HUDEP-2 (cell line): ENCODE measurements around the gene RPL36.

Experiments
- DNase-seq, 76 experiments: peaks; one replicate each; lab custom pipeline; 2025; ENCODE audit not compliant: unreplicated experiment in 76 of 76; lab: John Stamatoyannopoulos, UW

The RPL36 gene

DNA sequence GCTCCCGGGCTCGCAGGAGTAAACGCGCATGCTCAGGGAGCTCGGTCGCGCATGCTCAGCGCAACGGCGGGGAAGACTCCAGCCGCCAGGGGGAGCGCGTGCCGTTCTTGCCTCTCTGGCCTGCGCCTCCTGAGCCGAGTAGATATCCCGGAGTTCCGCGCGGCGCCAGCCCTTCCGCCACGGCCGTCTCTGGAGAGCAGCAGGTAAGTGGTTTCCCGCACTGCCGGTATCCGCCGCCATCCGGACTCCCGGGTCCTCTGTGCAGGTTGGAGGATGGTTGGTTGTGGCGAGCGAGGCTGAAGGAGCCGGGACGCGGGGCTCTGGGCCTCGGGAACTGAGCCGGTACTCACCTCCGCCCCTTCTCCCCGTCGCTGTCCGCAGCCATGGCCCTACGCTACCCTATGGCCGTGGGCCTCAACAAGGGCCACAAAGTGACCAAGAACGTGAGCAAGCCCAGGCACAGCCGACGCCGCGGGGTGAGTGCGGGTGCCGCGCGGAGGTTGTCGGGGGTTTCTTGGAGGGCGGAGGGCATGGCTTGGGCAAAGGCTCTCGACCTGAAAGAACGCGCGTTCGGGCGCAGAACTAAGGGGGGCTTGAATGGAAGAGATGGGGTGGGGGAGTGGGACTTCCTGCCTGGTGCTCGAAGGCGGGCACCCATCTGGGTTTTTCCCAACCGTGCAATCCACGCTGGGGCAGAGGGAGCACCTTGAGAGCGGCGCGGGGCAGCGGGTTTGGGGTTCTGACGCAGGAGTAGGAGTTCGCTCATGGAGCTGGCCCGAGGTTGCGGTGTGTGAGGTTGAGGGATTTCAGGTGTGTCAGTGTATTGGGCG lies at the start of gene RPL36:
TSS of gene RPL36 (plus strand) at position 171 of the 830 bp plus-strand sequence. CDS start at position 384, 213 bp downstream.
- DNase-seq: peak; percentile 72 to 100 (median 99)

DNA sequence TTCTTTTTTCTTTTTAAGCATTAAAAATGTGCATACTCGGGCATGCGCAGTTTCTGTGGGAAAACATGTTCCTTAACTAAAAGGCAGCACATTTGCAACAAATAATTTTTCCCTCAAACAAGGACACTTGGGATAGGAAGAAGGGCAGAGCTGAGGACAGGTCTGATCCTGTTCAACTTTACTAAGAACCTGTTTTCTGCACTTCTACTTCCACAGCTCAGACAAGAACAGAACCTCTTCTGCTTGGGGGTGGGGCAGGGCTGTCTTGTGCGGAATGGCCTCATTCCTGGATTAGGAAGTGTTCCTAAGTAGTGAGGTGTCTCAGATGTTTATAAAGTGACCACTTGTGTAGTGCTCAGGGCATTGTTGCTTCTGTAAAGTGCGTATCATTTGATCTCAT lies 48.9 kb upstream of the RPL36 start:
- no peak for DNase-seq

DNA sequence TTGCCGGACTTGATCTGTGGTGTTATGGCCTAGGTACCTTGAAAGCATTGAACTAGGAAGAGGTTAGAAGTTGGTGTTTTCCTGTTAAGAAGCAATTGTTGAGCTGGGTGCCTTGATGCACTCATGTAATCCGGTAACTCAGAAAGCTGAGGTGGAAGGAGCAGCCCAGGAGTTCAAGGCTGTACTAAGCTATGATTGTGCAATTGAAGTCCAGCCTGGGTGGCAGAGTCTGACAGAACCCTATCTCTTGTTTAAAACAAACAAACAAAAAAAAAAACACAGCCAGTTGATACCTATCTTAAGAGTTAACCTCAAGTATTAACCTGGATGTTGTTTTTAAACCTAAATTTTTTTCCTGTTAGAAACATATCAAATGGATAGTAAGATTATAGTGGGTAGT lies 47.9 kb upstream of the RPL36 start:
- DNase-seq: no peak

DNA sequence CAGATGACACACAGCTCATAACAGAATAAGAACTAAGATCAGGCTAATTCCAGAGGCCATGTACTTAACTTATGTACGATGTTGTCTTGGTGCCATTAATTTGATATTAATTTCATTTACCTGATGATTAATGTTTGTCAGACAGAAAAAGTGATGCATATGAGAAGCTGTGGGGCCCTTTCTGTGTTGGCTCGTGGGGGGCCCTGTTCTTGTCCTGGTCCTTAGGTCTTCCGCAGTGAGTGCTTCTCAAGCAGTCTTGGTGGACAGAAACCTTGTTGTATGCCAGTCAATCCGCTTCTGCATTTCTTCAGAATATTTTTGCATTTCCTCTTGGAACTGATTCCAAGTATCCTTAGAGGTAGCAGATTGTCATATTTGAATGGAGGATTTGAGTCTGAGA lies 47.0 kb upstream of the RPL36 start:
- no peak for DNase-seq

DNA sequence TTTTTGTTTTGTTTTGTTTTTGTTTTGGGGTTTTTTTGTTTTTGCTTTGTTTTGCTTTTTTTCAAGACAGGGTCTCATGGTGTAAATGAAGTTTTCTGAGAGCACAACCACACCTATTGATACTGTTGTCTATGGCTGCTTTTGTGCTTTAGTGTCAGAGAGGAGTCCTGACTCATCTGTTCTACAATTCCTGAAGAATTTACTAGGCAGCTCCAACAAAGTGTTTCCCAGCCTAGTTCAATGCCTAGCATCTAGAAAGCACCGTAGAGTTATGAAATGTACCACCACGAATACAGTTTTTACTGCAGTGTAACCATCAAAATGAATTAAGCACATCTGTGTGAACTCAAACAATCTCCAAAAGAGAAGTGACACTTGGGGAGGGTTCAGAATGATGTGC lies 46.1 kb upstream of the RPL36 start:
- no peak for DNase-seq

DNA sequence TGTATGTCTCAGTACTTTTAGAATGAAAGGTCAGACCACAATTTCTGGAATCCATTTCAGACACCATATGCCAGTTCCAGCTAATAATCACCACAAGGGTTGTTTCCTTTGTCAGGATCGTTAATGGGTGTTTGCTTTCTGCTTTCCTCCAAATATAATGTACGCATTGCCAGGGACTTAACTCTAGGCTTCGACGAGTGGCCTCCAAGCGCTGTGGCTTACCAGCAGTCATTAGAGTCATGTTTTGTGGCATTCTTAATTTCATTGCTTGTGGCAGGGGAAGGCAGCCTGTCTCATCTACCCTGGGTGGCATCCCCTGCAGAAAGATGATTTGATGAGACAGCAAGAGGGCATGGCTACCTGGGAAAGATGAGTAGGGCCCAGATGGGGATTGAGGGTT lies 44.7 kb upstream of the RPL36 start:
- DNase-seq: no peak

DNA sequence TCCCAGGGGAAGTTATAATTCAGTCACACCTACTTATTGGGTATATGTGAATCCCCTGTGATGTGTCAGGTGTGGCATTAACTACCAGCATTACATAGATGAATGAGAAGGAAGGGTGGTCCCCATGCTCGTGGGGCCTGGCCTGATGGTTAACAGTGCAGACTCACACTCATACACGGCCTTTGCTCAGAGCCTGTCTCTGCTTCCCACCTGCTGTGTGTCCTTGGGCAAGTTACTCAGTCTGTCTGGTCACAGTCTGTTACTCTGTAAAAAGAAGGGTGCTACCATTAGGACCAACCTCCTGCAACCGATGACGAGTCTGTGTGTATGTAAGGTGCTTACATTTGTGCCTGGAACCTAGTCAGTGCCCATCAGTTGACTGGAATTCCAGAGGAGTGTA lies 43.4 kb upstream of the RPL36 start:
- no peak for DNase-seq

DNA sequence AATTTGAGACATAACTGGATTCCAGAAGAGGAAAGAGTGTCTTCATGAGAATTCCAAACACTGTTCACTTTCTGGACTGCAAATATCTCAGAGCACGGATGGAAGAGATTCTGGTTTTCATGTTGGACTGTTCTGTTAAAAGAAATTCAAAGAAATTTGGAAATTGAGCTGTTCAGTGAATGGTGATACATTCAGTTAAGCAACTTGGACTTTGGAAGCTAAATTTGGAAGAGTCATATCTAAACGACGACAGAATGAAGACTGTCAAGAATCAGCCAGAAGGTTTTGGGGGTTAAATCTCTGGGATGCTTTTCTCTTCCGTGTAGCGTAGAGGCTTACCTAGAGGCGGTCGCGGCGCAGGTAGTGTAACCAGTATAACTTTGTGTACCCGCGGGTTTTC lies 41.6 kb upstream of the RPL36 start:
- DNase-seq: no peak

DNA sequence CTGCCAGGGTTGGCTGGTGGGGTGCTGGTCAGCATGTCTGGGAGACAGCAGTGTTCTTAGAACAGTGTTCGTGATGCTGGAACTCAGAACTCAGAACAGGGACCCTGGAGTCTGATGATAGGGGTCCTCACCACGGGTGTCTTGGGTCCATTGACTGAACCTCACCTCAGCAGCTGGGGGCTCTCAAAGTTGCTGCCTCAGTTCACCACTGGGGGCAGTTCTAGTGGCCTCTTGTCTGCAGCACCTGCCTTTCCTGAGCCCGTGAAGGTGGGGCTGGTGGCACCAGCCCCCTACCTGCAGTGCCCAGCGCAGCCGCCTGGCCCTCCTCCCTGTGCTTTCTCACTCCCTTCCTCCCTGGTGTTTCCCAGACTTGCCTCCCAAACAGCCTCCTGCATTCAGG lies 38.7 kb upstream of the RPL36 start:
- no peak for DNase-seq

- no peak for DNase-seq
These were observed 37.8 kb upstream of the RPL36 start for GRCh38 chr19:5652261-5652660.

DNA sequence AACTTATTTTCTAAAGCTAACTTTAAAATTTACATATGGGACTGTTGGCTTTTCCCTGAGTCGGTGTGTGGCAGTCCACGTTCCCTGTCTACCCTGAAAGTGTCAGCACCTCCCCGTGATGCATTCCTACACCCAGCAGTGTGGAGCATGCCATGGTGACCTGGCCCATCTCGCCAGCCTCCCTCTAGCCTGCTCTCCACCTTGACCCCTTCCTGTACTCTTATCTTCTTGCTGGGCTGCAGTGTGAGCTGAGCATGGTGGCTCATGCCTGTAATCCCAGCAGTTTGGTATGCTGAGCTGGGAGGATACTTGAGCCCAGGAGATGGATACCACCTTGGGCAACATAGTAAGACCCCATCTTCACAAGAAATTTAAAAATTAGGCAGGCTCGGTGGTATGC lies 35.2 kb upstream of the RPL36 start:
- DNase-seq: no peak

DNA sequence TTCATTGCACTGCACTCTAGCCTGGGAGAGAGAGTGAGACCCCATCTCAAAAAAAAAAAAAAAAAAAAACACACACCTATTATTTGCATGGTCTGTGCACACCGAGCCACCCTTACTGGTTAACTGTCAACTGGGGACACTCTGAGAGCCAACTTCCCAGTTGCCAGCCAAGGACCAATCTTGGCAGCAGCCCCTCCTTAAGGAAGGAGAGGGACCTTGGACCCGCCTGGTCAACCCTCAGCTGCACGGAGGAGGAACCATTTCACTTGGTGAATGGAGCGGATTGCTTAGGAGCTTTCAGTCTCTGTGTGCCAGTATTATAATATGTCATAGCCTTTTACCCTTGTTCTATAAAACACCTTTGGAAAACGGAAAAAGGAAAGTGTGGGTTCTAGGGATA lies 34.7 kb upstream of the RPL36 start:
- no peak for DNase-seq

DNA sequence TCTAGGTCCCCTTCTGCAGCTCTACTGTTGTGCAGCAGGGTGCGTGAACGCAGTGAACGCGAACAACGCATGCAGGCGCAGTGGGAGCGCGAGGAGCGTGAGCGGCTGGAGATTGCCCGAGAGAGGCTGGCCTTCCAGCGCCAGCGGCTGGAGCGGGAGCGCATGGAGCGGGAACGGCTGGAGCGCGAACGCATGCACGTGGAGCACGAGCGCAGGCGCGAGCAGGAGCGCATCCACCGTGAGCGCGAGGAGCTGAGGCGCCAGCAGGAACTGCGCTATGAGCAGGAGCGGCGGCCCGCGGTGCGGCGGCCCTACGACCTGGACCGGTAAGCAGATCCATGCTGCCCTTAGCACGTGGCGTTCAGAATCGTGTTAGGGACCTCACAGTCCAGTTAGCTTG lies 28.6 kb upstream of the RPL36 start:
- no peak for DNase-seq

DNA sequence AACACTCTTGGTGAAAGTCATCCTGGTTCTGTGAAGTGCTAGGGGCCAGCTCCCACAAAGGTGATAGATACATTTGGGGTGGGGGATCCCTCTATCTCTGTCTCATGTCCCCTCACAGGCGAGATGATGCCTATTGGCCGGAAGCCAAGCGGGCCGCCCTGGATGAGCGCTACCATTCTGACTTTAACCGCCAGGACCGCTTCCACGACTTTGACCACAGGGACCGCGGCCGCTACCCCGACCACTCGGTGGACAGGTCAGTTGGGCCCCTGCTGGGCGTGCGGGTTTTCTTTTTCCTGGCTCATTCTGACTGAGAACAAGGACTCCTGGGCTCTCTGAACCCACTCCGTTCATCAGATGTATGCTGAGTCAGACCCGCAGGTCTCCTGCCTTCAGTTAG lies 26.2 kb upstream of the RPL36 start:
- no peak for DNase-seq

GRCh38 chr19:5664515-5664914 lies 25.6 kb upstream of the RPL36 start:
- DNase-seq: no peak

DNA sequence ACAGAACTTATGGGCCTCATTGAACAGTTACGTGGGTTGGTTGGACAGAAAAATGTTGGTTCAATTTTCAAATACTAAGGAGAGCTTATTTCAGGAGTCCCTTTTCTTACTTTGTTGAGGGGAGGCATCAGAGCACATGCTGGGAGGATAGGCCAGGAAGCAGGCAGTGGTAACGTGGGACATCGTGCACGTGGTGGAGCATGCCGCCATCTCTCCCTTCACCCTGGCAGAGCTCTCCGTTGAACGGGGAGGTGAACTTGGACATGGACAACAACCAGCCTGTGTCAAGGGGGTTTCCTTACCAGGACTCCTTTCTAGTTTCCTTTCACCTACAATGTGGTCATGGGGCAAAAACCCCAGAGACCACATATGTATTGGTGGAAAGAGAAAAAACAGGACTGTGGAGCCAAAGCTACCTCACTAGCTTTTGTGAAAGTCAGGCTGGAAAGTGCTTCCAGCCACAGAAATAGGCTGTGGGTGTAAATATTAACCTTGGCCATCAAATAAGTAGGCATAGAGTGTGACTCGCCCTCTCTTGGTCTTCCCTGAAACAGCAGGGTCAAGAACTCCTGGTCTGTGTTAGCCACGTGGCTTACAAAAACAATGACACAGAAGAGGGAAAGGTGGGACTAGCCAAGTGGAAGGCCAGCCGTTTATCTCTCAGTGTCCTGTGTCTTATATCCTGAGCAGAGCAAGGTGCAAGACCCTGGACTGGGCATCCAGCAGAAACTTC lies 24.1 kb upstream of the RPL36 start:
- no peak for DNase-seq

DNA sequence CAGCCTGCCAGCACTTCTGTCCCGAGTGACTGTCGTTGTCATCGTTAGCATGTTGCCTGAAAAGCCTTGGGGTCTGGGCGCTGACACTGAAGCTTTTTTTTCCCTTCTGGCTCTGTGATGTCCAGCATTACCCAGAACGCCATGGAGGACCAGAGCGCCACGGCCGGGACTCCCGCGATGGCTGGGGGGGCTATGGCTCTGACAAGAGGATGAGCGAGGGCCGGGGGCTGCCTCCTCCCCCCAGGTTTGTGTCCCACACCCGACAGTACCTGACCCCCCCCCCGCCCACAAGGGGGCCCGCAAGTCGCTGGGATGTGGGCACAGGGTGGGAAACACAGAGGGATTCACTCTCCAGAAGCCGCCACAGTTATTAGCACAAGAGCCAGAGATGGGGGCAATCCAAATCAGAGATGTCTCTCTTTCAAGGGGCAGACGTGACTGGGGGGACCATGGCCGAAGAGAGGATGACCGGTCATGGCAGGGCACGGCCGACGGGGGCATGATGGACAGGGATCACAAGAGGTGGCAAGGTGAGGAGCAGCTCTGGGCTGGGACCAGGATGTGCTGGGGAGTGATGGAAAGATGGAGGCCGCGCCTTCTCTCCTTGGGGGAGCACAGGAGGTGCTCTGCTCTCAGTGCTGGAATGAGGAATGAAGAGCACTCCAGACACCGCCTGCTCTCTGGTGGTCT lies 23.0 kb upstream of the RPL36 start:
- no peak for DNase-seq

- DNase-seq: no peak
These were observed 22.3 kb upstream of the RPL36 start for GRCh38 chr19:5667751-5668271.

GRCh38 chr19:5669212-5669611 lies 20.9 kb upstream of the RPL36 start:
- DNase-seq: no peak

GRCh38 chr19:5671600-5671999 lies 18.5 kb upstream of the RPL36 start:
- DNase-seq: no peak

GRCh38 chr19:5672708-5673459 lies 17.2 kb upstream of the RPL36 start:
- DNase-seq: no peak
